ENCODE results near the gene EIF2B1. TPM values are rescaled to one million over a fixed set of nuclear protein-coding genes. Genes with fewer than 3 reads are reported as not detected.

The EIF2B1 gene
- 43.1 and 60.4 TPM in 2 replicates for total RNA-seq

DNA sequence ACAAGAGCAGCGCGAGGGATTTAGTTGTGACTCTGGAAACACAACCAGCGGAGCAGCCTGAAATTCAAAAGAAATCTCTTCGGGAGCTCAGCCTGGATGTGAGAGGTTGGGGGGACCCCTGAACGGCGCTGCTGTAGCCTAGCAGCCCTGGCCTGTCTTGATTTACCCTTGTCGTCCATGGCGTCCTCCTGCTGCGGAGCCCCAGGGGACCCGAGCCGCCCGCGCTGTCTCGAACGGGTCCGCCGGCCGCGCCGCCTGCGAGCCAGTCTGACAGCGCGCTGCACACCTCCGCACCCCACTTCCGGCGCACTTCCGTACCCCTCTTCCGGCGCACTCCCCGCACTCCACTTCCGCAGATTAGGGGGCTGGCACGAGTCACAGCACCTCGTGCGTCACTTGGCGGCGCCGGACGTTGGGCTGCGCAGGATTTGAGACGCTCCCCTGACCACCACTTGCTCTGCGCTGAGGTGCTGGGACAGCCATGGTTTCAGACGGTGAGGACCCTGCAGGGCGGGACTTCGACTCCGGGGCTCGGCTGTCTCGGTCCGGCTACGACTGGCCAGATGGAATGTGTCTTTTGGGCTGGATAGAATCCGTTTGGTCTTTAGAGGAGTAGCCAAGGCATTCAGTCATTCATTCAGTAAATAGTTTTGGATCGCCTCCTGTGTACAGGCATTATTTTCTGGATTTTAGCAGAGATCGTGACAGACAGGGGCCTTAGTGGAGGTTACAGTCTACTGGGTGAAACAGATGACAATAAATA lies at the start of gene EIF2B1, which contains the start of gene GTF2H3:
TSS of gene EIF2B1 (minus strand) at position 308 of the 763 bp plus-strand sequence. CDS start at position 179, 129 bp downstream.
TSS of gene GTF2H3 (plus strand) at position 451 of the 763 bp plus-strand sequence. CDS start at position 482, 31 bp downstream.

DNA sequence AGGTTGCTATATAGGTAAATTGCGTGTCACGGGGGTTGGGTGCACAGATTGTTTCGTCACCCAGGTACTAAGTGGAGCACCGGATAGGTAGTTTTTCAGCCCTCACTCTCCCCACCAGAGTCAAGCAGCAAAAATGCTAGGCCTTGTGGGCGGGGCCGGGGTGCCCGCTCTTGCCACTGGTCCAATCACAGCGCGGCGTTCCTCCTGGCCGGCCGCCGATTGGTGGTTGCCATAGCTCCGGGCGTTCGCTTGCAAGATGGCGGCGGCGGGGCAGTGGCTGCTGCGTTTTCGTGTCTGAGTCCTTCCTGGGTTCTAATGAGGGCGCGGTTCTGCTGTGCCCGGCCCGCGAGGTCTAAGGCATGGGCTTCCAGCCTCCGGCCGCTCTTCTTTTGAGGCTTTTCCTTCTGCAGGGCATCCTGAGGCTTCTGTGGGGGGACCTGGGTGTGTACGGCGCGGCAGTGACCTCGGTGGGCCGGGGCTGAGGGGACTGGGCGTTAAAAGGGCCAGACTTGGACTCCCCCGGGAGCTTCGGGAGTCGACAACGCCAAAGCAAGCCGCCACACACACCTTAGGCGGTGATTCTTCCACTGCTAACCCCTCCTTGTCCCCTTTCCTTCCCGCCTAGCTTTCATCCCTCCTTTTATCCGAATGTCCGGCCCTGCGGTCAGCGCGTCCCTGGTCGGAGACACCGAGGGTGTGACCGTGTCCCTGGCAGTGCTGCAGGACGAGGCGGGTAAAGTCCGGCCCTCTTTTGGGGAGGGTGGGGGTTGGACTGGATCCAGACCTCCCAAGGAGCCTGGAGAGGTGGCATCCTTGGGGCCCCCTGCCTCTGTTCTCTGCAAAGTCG lies 37.6 kb upstream of the EIF2B1 start, which contains the start of gene TCTN2:
TSS of gene TCTN2 (plus strand) at position 232 of the 847 bp plus-strand sequence. CDS start at position 360, 128 bp downstream.

DNA sequence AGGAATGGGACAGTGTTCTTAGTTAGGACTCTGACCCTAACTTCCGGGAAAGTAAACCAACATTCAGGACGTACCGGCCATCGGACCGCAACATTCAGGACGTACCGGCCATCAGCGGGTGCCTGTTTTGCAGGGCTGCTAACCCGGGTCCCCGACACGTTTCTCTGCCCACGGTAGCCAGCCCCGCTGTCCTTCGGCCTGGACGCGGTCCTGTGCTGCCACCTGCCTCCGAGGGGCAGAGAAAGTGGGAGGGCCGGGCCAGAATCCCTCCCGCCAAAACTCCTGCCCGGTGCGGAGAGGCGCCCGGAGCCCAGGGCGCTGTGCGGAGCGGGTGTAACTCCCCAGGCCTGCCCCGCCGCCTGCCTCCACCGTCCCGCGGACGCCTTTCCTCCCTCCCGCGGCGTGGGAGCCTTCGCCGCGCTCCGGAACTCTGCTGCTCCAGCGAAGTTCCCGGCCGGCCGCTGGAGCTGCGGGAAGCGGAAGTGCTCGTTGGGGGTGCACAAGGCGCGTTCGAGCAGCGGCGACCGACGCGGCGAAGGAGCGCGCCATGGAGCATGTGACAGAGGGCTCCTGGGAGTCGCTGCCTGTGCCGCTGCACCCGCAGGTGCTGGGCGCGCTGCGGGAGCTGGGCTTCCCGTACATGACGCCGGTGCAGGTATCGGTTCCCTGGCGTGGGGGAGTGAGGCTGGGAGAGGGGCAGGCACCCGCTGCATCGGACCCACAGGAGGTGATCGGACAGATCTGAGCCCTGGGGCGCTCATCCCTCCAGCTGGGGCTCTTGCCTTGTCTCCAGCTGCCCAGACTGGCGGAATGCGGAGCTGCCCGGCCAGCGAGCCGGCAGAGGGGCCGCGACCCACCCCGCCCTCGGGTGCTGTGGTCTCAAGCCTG lies 31.6 kb downstream of the EIF2B1 start, which contains the start of gene DDX55:
TSS of gene DDX55 (plus strand) at position 498 of the 888 bp plus-strand sequence. CDS start at position 548, 50 bp downstream.

Small RNA genes lying within 50 kb of the gene (small RNA-seq; reads per million reads assigned to genes)
- gene SNORA9B (ENCODE audit: low replicate concordance) = 10.6 reads per million, percentile 94 among the genes with 10 or more reads in this experiment

Other genes with a start within 250 kb of the EIF2B1 start
- 50.6 and 77.2 TPM in 2 replicates for gene KMT5A, start 249.6 kb downstream of the EIF2B1 start, total RNA-seq
- gene RILPL2, start 197.0 kb downstream of the EIF2B1 start, total RNA-seq = 2.1 and 4.2 TPM in 2 replicates
- 6.6 and 15.5 TPM in 2 replicates for gene SNRNP35, start 175.5 kb downstream of the EIF2B1 start, total RNA-seq
- gene RILPL1, start 100.0 kb downstream of the EIF2B1 start, total RNA-seq = 11.9 and 14.4 TPM in 2 replicates
- gene TMED2, start 49.1 kb downstream of the EIF2B1 start, total RNA-seq = 511 and 707 TPM in 2 replicates
- gene DDX55, start 31.6 kb downstream of the EIF2B1 start, total RNA-seq = 13.8 and 25.1 TPM in 2 replicates
- gene GTF2H3, start 143 bp upstream of the EIF2B1 start, total RNA-seq = 40.9 and 47.4 TPM in 2 replicates
- gene TCTN2, start 37.4 kb upstream of the EIF2B1 start, total RNA-seq = 7.4 and 12.3 TPM in 2 replicates
- gene ATP6V0A2, start 78.7 kb upstream of the EIF2B1 start, total RNA-seq = 22.5 and 37.1 TPM in 2 replicates
- gene DNAH10, start 128.6 kb upstream of the EIF2B1 start, total RNA-seq = 0.14 and 0.88 TPM in 2 replicates

Data from placental pericyte (primary cell).